Measurements from ENCODE around the gene PTPN1. TPM values are rescaled to one million over a fixed set of nuclear protein-coding genes. Genes with fewer than 3 reads are reported as not detected.
A peak's percentile ranks its signal among the peaks of the same experiment; 100 is the strongest.

PTPN1 gene
- total and polyA plus RNA-seq, 10 of the 15 experiments (the other 5 are each of a cell fraction or from before 2014, with no cell fraction given): 15.9 to 74.7 (median 43.9) TPM

DNA sequence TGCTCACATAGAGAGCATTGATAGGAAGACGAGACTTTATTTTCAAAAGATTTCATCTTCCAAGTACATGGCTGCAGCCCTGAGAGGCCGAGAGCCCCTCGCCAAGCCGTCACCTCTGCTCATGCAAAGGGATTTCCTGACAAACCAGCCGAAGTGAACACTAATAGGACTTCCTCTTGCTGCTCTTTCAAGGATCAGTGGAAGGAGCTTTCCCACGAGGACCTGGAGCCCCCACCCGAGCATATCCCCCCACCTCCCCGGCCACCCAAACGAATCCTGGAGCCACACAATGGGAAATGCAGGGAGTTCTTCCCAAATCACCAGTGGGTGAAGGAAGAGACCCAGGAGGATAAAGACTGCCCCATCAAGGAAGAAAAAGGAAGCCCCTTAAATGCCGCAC is 69.3 kb downstream of the PTPN1 start:
- Histone ChIP-seq H3K4me1 (ENCODE audit: control insufficient read depth, insufficient read depth, low read length) (no peaks in the 10 kb centered on the region), H3K4me2 (ENCODE audit: control insufficient read depth, insufficient read depth) (no peak overlapping the region), H3K27ac (ENCODE audit: control insufficient read depth, insufficient read depth) (no peak overlapping the region), H4K20me1 (ENCODE audit: control insufficient read depth, insufficient read depth) (no peaks in the 10 kb centered on the region), H3K27me3 (replicated peaks in 1 of 2; ENCODE audit: control insufficient read depth in 2 of 2, insufficient read depth in 2 of 2, low read length in 1 of 2) (no peaks in the 10 kb centered on the region), H3K36me3 (ENCODE audit: control insufficient read depth in 2 of 2, insufficient read depth in 2 of 2, low read length in 1 of 2) (peaks cover 45 to 60% of the 10 kb centered on the region in 2 experiments), H3K9me3 (replicated peaks; ENCODE audit: control insufficient read depth, insufficient read depth, low read length) (no peaks in the 10 kb centered on the region), H3K79me2 (ENCODE audit: control insufficient read depth, insufficient read depth, low read length) (no peaks in the 10 kb centered on the region; the same call in 1 of the 2 replicates), H3K9ac (ENCODE audit: control insufficient read depth, insufficient read depth, low read length) (no peak overlapping the region), H3K4me3 (no peak overlapping the region), H2AFZ (ENCODE audit: control insufficient read depth, low read depth, low read length) (no peak overlapping the region)
- WGBS (ENCODE audit: insufficient coverage, insufficient replicate concordance, low lambda C conversion rate, missing lambda C conversion rate): 81% methylated on average over 10 of the region's 10 CpGs
- FAIRE-seq (no peak), ATAC-seq (no peak), DNase-seq (ENCODE audit: low read depth, low spot score) (no peak)
- TF ChIP-seq NFXL1 (IDR thresholded peaks at IDR 0.05; ENCODE audit: borderline replicate concordance): peak; percentile 31; the same call in 1 of the 2 replicates
- TF ChIP-seq SKIL (IDR thresholded peaks at IDR 0.05; ENCODE audit: low read depth, poor library complexity, severe bottlenecking): no peak
- in situ Hi-C loops (cut with MboI): loop anchor here (5.0 kb wide), 1 partner anchor 107 kb away; no protein-coding TSS in a partner anchor
- BruUV-seq (replicated peaks): no TSS peak
- ChIA-PET RAD21 (ENCODE audit: unreplicated experiment) (interaction anchor here (0.7 to 1.7 kb wide), 4 partner anchors 68 to 116 kb away, joined by 3 to 5 read pairs (median 4); no protein-coding TSS in a partner anchor), POLR2A (no interaction called here), SMC1A (ENCODE audit: uncharacterized antibody, unreplicated experiment) (interaction anchor here (0.8 to 73.1 kb wide), 2 partner anchors 8 to 71 kb away, joined by 3 to 2799 read pairs; partner anchors contain the start of gene PTPN1), CTCF (interaction anchor here (0.6 to 11.4 kb wide), 14 partner anchors 13 to 391 kb away, joined by 3 to 240 read pairs (median 4); no protein-coding TSS in a partner anchor)
- intact Hi-C loops (cut with micrococcal nuclease; ENCODE audit: unreplicated experiment): no loop called here

Data from GM12878 (cell line).